GM12891 (cell line): Measurements from ENCODE around the gene IQSEC3. TPM values are rescaled to one million over a fixed set of nuclear protein-coding genes. Genes with fewer than 3 reads are reported as not detected.
"Not testable (repeated sequence)": the region's sequence is repeated elsewhere in the genome, so short reads cannot be mapped to it uniquely, and the experiment has no call there.

ENCODE experiments used
- DNase-seq: peaks from one replicate; pipeline ENCODE4 v3.0.0; 2011; ENCODE audit warnings: low spot score; ENCODE audit not compliant: insufficient read length
- FAIRE-seq: peaks from 2 replicates; lab custom pipeline; 2011; peaks lifted over from hg19 to GRCh38; lab: Jason Lieb, UNC
- PAX5 ChIP-seq: IDR thresholded peaks from 2 replicates; pipeline ENCODE4 v1.6.1; 2011; ENCODE audit warnings: low read length, moderate library complexity, mild to moderate bottlenecking; ENCODE audit not compliant: insufficient read depth, severe bottlenecking
- POLR2A ChIP-seq: IDR thresholded peaks from 2 replicates; pipeline ENCODE4 v1.6.1; 2011; ENCODE audit warnings: low read depth, low read length, control low read depth
- POLR2AphosphoS5 ChIP-seq: IDR thresholded peaks from 2 replicates; pipeline ENCODE4 v1.6.1; 2011; ENCODE audit warnings: low read depth, low read length, control low read depth
- POU2F2 ChIP-seq: IDR thresholded peaks from 2 replicates; pipeline ENCODE4 v1.6.1; 2011; ENCODE audit warnings: low read depth, mild to moderate bottlenecking, control low read depth, low read length, moderate library complexity
- SPI1 ChIP-seq: IDR thresholded peaks from 2 replicates; pipeline ENCODE4 v1.6.1; 2011; ENCODE audit warnings: low read depth, low read length, control low read depth
- TAF1 ChIP-seq: IDR thresholded peaks from 2 replicates; pipeline ENCODE4 v1.6.1; 2011; ENCODE audit warnings: low read depth, low read length, control low read depth
- polyA plus RNA-seq: library from polyadenylated mRNA; unstranded; fragments of >200 nt; gene quantifications from one replicate; pipeline ENCODE4 v1.2.1, GENCODE V29; 2012; ENCODE audit warnings: low read depth, missing spikeins, inconsistent platforms; ENCODE audit not compliant: missing spikeins

Gene IQSEC3
- polyA plus RNA-seq = 0.23 TPM

DNA sequence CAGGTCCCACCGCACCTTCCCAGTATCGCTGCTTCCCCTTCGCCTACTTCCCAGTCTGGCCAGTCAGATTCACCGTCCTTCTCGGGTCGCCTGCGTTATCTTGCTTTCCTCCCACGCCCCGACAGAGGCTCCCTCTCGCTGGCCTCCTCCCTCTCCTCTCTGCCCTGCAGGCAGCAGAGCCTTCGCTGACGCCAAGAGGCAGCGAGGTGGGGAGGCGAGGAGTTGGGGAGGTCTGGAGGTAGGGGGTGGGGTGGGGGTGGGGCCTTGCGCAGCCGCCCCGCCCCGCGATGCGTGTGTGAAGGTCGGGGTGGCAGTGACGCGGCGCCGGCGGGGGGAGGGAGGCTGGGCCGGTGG, at the start of gene IQSEC3:
Gene IQSEC3, plus strand, starts transcription at position 340 of the 354 bp plus-strand sequence. CDS start 116 bp downstream, outside the sequence.
- DNase-seq, FAIRE-seq: not testable (repeated sequence)

- FAIRE-seq, DNase-seq: not testable (repeated sequence)
Measured at GRCh38 chr12:17370-18340, 48.9 kb upstream of the IQSEC3 start.

- FAIRE-seq, DNase-seq: not testable (repeated sequence)
Measured at GRCh38 chr12:18821-19567, 47.6 kb upstream of the IQSEC3 start.

DNA sequence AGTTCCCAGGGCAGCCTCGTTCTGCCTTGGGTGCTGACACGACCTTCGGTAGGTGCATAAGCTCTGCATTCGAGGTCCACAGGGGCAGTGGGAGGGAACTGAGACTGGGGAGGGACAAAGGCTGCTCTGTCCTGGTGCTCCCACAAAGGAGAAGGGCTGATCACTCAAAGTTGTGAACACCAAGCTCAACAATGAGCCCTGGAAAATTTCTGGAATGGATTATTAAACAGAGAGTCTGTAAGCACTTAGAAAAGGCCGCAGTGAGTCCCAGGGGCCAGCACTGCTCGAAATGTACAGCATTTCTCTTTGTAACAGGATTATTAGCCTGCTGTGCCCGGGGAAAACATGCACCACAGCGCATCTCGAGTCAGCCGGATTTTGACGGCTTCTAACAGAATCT, 46.7 kb upstream of the IQSEC3 start:
- FAIRE-seq, DNase-seq: not testable (repeated sequence)

DNA sequence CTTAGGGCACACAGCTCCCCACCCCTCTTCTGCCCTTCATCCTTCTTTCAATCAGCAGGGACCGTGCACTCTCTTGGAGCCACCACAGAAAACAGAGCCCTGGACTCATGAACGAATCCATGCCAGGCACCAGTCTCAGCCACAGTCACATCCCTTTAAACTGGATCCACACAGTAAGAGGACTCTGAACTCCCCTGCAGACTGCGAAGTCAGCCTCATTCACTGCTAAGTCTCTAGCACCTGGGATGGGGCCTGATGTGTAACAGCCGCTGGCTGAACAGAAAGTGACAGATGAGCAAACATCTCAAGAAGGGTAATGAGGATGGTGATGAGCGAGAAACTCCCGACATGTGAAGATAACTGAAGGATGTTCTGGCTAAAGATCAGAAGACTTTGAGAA, 45.8 kb upstream of the IQSEC3 start:
- DNase-seq (no peak), FAIRE-seq (no peak)
- no peak for TF ChIP-seq SPI1
- TF ChIP-seq TAF1 = no peak
- TF ChIP-seq POLR2A = no peak
- TF ChIP-seq POU2F2 = no peak
- TF ChIP-seq PAX5 = no peak
- TF ChIP-seq POLR2AphosphoS5 = no peak

- no peak for FAIRE-seq
- TF ChIP-seq POU2F2 = peak; percentile 24; the same call in 1 of the 2 replicates
- TF ChIP-seq TAF1 = no peak
- peak; percentile 59 for TF ChIP-seq SPI1
- TF ChIP-seq POLR2A = no peak
- DNase-seq = no peak
Measured at GRCh38 chr12:21301-22189, 45.0 kb upstream of the IQSEC3 start.

DNA sequence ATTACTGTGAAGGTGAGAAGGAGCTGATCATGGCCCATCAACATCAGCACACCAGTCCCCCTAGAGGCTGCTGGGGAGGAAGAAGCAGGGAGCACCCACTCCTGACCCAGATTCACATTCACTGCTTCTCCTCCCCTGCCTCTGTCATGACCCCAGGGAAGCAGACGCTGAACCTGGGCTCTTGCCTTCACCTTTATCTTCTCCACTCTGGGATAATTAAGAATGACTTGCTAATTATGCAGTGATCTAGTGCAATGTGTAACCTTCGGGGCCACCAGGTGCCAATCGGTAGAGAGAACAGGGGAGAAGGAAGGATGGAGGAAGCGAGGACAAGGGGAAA, 44.4 kb upstream of the IQSEC3 start:
- DNase-seq (no peak), FAIRE-seq (no peak)
- TF ChIP-seq PAX5 (no peak), TAF1 (no peak), SPI1 (no peak), POLR2A (no peak), POU2F2 (no peak), POLR2AphosphoS5 (no peak)

DNA sequence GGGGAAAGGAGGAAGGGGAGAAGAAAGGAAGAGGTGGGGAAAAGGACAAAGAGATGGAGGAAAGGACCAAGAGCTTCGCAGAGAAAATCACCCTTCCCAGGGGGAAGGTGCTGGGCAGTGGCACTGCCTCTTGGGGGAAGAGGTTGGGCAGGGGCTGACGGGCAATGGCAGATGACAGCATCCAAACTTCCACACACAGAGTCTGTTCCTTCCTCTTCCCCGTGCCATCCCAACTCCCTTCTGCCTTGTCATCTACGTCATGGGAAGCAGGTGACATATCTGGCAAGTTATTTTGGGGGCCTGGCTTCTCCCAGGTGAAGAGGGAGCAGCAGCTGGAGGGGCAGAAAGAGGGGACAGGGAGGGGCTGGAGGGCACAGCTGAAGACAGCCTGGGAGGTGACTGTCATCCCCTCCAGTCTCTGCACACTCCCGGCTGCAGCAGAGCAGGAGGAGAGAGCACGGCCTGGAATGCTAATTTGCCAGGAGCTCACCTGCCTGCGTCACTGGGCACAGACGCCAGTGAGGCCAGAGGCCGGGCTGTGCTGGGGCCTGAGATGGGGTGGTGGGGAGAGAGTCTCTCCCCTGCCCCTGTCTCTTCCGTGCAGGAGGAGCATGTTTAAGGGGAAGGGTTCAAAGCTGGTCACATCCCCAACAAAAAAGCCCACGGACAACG, 43.9 kb upstream of the IQSEC3 start:
- TF ChIP-seq PAX5 (no peak), POU2F2 (no peak), POLR2AphosphoS5 (no peak), TAF1 (no peak), SPI1 (no peak), POLR2A (no peak)
- FAIRE-seq (no peak), DNase-seq (no peak)

DNA sequence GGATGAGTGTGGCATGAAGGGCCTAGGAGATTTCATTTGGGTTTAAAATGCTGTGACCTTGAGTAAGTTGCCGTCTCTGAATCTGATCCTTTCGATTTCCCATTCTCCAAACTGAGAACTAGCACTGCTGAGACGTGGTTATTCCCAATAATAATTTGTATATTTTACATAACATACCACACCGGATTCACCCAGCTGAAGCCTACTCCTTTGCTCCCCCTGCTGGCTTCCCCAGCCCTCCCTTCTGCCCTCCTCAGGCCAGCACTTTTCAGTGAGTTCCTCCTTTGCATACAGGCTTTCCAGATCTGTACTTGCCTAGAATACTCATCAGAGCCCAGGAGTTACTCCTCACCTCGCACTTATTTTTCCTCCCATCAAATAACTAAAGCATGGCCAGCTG, 38.7 kb upstream of the IQSEC3 start:
- DNase-seq, FAIRE-seq: not testable (repeated sequence)

- DNase-seq, FAIRE-seq: not testable (repeated sequence)
Measured at GRCh38 chr12:38775-39174, 27.8 kb upstream of the IQSEC3 start.

DNA sequence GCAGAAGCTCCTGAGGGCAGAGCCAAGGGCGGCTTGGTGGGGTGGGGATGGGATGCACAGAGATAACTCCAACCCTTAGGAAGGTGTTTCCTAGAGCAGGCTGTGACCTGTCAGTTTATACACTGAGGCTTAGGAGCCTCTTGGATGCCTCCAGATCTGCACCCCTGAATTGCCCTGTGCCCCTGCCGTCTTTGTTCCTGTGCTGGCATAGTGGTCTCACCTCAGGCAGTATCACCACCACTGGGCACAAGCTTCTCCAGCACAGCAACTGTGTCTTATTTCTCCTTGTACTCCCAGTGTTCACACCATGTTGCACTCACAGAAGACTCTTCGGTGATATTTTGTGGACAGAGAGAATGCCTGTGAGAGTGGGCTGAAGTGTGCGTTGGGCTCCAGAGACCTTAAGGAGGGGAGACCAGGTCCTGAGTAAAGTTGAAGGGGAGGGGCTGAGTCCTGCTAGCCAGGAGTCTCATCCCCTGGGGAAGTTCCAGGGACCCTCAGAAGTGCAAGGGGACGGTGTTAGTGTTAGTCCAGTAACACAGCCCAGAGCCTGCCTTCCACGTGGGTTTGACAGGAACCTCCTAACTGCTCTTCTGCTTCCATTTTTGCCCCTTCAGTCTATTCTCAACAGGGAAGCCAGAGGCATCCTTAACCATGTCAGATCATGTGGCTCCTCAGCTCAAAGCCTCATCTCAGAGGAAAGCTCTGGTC, 26.9 kb upstream of the IQSEC3 start:
- not testable (repeated sequence) for FAIRE-seq, DNase-seq

GRCh38 chr12:44352-44751, 22.2 kb upstream of the IQSEC3 start:
- DNase-seq, FAIRE-seq: not testable (repeated sequence)

GRCh38 chr12:45235-45990, 21.2 kb upstream of the IQSEC3 start:
- not testable (repeated sequence) for FAIRE-seq, DNase-seq

GRCh38 chr12:45991-46358, 20.6 kb upstream of the IQSEC3 start:
- DNase-seq, FAIRE-seq: not testable (repeated sequence)
